Measurements from ENCODE around the gene KERA. TPM values are rescaled to one million over a fixed set of nuclear protein-coding genes. Genes with fewer than 3 reads are reported as not detected.

KERA gene
- total RNA-seq, 1 donor from 2014 or later: not detected

DNA sequence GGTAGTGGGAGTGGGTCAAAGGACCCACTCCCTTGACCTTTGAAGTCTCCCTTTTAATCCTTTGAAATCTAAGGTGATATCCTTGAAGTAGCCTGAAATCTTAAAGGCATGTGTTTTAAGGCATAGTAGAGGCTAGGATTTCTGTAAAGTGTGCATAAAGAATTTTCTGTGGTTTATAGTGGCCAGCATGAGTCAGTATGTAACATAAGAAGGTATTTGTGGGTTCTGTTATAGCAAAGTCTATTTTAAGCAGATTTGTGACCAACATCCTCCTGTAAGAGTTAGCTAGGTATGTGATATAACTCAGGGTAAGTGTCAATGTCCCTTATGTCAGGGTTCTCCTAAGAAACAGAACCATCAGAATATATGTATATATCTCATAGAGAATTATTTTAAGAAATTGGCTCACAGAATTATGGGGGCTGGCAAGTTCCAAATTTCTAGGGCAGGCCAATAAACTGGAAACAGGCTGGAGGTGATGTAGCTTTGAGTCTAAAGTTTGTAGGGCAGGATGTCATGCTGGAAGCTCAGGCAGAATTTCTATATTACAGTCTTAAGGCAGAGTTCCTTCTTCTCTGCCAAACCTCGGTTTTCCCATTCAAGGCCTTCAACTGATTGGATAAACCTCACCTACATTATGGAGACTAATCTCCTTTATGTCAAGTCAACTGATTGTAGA lies 34.4 kb downstream of the KERA start:
- Histone ChIP-seq H3K27me3 (ENCODE audit: low read depth) (no peaks in the 10 kb centered on the region), H3K4me1 (no peaks in the 10 kb centered on the region), H3K9me3 (no peaks in the 10 kb centered on the region), H3K4me3 (no peak overlapping the region), H3K27ac (no peak overlapping the region), H3K36me3 (no peaks in the 10 kb centered on the region)
- DNase-seq: no peak
- TF ChIP-seq CTCF (IDR thresholded peaks at IDR 0.05): no peak
- no peak for ATAC-seq
- intact Hi-C loops (cut with DNase I): no loop called here

DNA sequence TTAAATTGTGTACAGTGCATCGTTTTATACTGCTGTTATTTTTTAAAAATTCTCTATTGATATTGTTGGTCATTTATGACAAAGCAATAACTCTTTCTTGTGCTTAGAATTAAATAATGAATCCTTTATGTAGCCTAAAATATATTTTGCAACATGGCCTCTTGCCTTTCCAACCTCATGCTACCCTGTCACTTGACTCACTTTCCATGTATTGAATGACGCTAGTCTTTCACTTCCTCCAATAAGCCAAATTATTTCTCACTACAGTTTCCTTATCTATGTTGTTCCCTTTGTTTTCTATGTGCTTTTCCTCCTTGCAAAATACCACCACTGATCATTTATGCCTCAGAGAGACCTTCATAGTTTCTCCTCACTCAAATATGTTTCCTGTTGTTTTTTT lies 36.7 kb downstream of the KERA start:
- Histone ChIP-seq H3K27ac (no peak overlapping the region), H3K4me3 (no peak overlapping the region), H3K27me3 (ENCODE audit: low read depth) (no peaks in the 10 kb centered on the region), H3K36me3 (no peaks in the 10 kb centered on the region), H3K9me3 (no peaks in the 10 kb centered on the region), H3K4me1 (no peaks in the 10 kb centered on the region)
- DNase-seq (no peak), ATAC-seq (no peak)
- TF ChIP-seq CTCF (IDR thresholded peaks at IDR 0.05): no peak
- intact Hi-C loops (cut with DNase I): no loop called here

GRCh38 chr12:91019455-91019854 lies 38.4 kb downstream of the KERA start:
- Histone ChIP-seq H3K9me3 (no peaks in the 10 kb centered on the region), H3K27me3 (ENCODE audit: low read depth) (no peaks in the 10 kb centered on the region), H3K27ac (no peak overlapping the region), H3K4me1 (no peaks in the 10 kb centered on the region), H3K4me3 (no peak overlapping the region), H3K36me3 (no peaks in the 10 kb centered on the region)
- intact Hi-C loops (cut with DNase I): no loop called here
- TF ChIP-seq CTCF (IDR thresholded peaks at IDR 0.05): no peak
- no peak for ATAC-seq
- DNase-seq: no peak

GRCh38 chr12:91017511-91018263 lies 40.1 kb downstream of the KERA start:
- intact Hi-C loops (cut with DNase I): no loop called here
- DNase-seq: no peak
- no peaks in the 10 kb centered on the region for H3K4me1 ChIP-seq
- TF ChIP-seq CTCF (IDR thresholded peaks at IDR 0.05): no peak
- H3K27ac ChIP-seq: no peak overlapping the region
- no peak for ATAC-seq
- no peaks in the 10 kb centered on the region for H3K9me3 ChIP-seq
- no peak overlapping the region for H3K4me3 ChIP-seq
- H3K27me3 ChIP-seq (ENCODE audit: low read depth): no peaks in the 10 kb centered on the region
- H3K36me3 ChIP-seq: no peaks in the 10 kb centered on the region

DNA sequence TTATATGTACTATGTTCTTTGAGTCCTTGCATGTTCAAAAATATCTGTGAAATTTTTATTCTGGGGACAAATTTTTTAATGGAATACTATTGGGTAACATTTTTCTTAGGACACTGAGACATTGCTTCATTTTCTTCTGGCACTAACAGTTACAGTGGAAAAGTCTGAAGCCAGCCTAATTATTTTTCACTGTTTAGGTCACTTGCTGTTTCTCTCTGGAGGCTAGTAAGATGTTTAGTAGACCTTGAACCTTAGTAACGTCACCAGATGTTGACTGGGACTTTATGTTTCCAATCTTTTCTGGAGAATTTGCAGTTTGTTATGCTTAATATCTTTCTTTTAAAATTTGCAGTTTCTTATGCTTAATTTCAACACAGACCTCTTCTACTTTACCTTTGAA lies 40.8 kb downstream of the KERA start:
- DNase-seq (no peak), ATAC-seq (no peak)
- no peak for TF ChIP-seq CTCF (IDR thresholded peaks at IDR 0.05)
- H3K36me3 ChIP-seq: no peaks in the 10 kb centered on the region
- no peak overlapping the region for H3K4me3 ChIP-seq
- H3K27ac ChIP-seq: no peak overlapping the region
- no peaks in the 10 kb centered on the region for H3K4me1 ChIP-seq
- intact Hi-C loops (cut with DNase I): no loop called here
- no peaks in the 10 kb centered on the region for H3K9me3 ChIP-seq
- no peaks in the 10 kb centered on the region for H3K27me3 ChIP-seq (ENCODE audit: low read depth)
